Thoracic aorta (tissue), 2 donors: ENCODE measurements around the gene RPL36A. TPM values are rescaled to one million over a fixed set of nuclear protein-coding genes. Genes with fewer than 3 reads are reported as not detected.

Experiments used
- ATAC-seq: fragments of 150-250 bp; one replicate; pipeline ENCODE4 v1.8.0; 2017; ENCODE audit warnings: low read depth; ENCODE audit not compliant: insufficient number of reproducible peaks, low FRiP score
- DNase-seq: peaks from one replicate; pipeline ENCODE4 v3.0.0-alpha.2; 2020; ENCODE audit warnings: low spot score
- H3K27ac ChIP-seq, 2 donors: fragments of 200-600 bp; sonication (generic); 1 replicate in 1 of 2; 2 replicates in 1 of 2; pipeline ENCODE4 v1.5.1; 2016; ENCODE audit warnings: mild to moderate bottlenecking in 2 of 2, moderate library complexity in 2 of 2
- H3K27me3 ChIP-seq: fragments of 200-600 bp; sonication (generic); replicated peaks from 2 replicates; pipeline ENCODE4 v1.6.0; 2016; ENCODE audit warnings: mild to moderate bottlenecking; ENCODE audit not compliant: insufficient read depth
- H3K36me3 ChIP-seq: fragments of 200-600 bp; sonication (generic); one replicate; pipeline ENCODE4 v1.5.1; 2016
- H3K4me1 ChIP-seq, 2 donors: fragments of 200-600 bp; sonication (generic); 1 replicate in 1 of 2; 2 replicates in 1 of 2; pipeline versions ENCODE4 v1.5.1 to v1.6.0; 2016; ENCODE audit warnings: low read depth in 2 of 2, mild to moderate bottlenecking in 1 of 2; ENCODE audit not compliant: control insufficient read depth in 1 of 2
- H3K4me3 ChIP-seq: fragments of 200-600 bp; sonication (generic); 2 replicates; pipeline ENCODE4 v1.5.1; 2016; ENCODE audit warnings: mild to moderate bottlenecking
- H3K9me3 ChIP-seq: fragments of 200-600 bp; sonication (generic); 2 replicates; pipeline ENCODE4 v1.5.1; 2016
- CTCF ChIP-seq: fragments of 200-600 bp; sonication (generic); IDR thresholded peaks from one replicate; pipeline ENCODE4 v1.5.1; 2019; ENCODE audit warnings: antibody characterized with exemption
- total RNA-seq, 2 donors: library from RNA; depleted of rRNA; stranded (reverse); fragments of >200 nt; gene quantifications; one replicate each; pipeline versions ENCODE4 v1.1.0 to v1.2.3, GENCODE V29; 2016

RPL36A gene
- total RNA-seq, 2 donors from 2014 or later: 353 to 1,578 TPM

- peaks cover 4 to 7% of the 10 kb centered on the region in 2 donors for H3K4me1 ChIP-seq
- DNase-seq: no peak
- ATAC-seq: no peak
- no peaks in the 10 kb centered on the region for H3K27me3 ChIP-seq
- H3K27ac ChIP-seq: peak overlapping the region in 1 of 2 donors; percentile 85
- H3K4me3 ChIP-seq: peak overlapping the region; percentile 80
- no peak for TF ChIP-seq CTCF
- H3K36me3 ChIP-seq: no peaks in the 10 kb centered on the region
- H3K9me3 ChIP-seq: no peaks in the 10 kb centered on the region
Observed at GRCh38 chrX:101391831-101392230, 1.0 kb downstream of the RPL36A start.

- no peak for ATAC-seq
Observed at GRCh38 chrX:101393530-101394305, 2.9 kb downstream of the RPL36A start.

GRCh38 chrX:101394372-101394771 is 3.6 kb downstream of the RPL36A start:
- no peaks in the 10 kb centered on the region for H3K9me3 ChIP-seq
- DNase-seq (no peak), ATAC-seq (no peak)
- no peaks in the 10 kb centered on the region for H3K27me3 ChIP-seq
- no peak overlapping the region for H3K27ac ChIP-seq
- no peaks in the 10 kb centered on the region for H3K36me3 ChIP-seq
- no peak for TF ChIP-seq CTCF
- H3K4me3 ChIP-seq: no peak overlapping the region
- H3K4me1 ChIP-seq: peaks cover 4 to 7% of the 10 kb centered on the region in 2 donors

More at GRCh38 chrX:101393530-101394305, 2.9 kb downstream of the RPL36A start:
- Histone ChIP-seq H3K27me3 (no peaks in the 10 kb centered on the region), H3K9me3 (no peaks in the 10 kb centered on the region), H3K27ac (no peak overlapping the region), H3K4me1 (peaks cover 4 to 7% of the 10 kb centered on the region in 2 donors), H3K36me3 (no peaks in the 10 kb centered on the region), H3K4me3 (no peak overlapping the region)
- DNase-seq: no peak
- TF ChIP-seq CTCF: no peak

- no peak for ATAC-seq
- H3K27ac ChIP-seq: no peak overlapping the region
Observed at GRCh38 chrX:101395789-101396188, 5.0 kb downstream of the RPL36A start.

GRCh38 chrX:101397779-101398178 is 7.0 kb downstream of the RPL36A start:
- no peak overlapping the region for H3K4me3 ChIP-seq

More at GRCh38 chrX:101395789-101396188, 5.0 kb downstream of the RPL36A start:
- no peaks in the 10 kb centered on the region for H3K9me3 ChIP-seq
- H3K27me3 ChIP-seq: no peaks in the 10 kb centered on the region
- no peak overlapping the region for H3K4me3 ChIP-seq
- DNase-seq: no peak
- no peak for TF ChIP-seq CTCF
- peaks cover 4 to 7% of the 10 kb centered on the region in 2 donors for H3K4me1 ChIP-seq
- H3K36me3 ChIP-seq: no peaks in the 10 kb centered on the region

More at GRCh38 chrX:101397779-101398178, 7.0 kb downstream of the RPL36A start:
- Histone ChIP-seq H3K9me3 (no peaks in the 10 kb centered on the region), H3K27me3 (no peaks in the 10 kb centered on the region), H3K36me3 (no peaks in the 10 kb centered on the region), H3K27ac (no peak overlapping the region), H3K4me1 (no peaks in the 10 kb centered on the region)
- TF ChIP-seq CTCF: no peak
- no peak for ATAC-seq
- DNase-seq: no peak
